HepG2 (cell line): ENCODE results near the gene JADE2. TPM values are rescaled to one million over a fixed set of nuclear protein-coding genes. Genes with fewer than 3 reads are reported as not detected.

ENCODE experiments used
- BCL6 ChIP-seq: IDR thresholded peaks from 2 replicates; pipeline ENCODE4 v1.6.1; 2016; ENCODE audit warnings: missing genetic modification reagents, missing compliant biosample characterization
- CEBPG ChIP-seq: IDR thresholded peaks from 2 replicates; pipeline ENCODE4 v1.6.1; 2016
- CHD2 ChIP-seq: IDR thresholded peaks from 2 replicates; pipeline ENCODE4 v1.6.1; 2011; ENCODE audit warnings: low read depth, low read length, improper control_type of control experiment
- CREM ChIP-seq, 2 experiments: sonication (generic) in 1 of 2; formaldehyde crosslinking in 1 of 2; IDR thresholded peaks; 2 replicates each; pipeline versions ENCODE4 v1.4.0 to v1.6.1; 2016 to 2020; ENCODE audit warnings: antibody characterized with exemption in 1 of 2, mild to moderate bottlenecking in 1 of 2, missing genetic modification reagents in 1 of 2
- DPF2 ChIP-seq: sonication (generic); formaldehyde crosslinking; IDR thresholded peaks from 2 replicates; pipeline ENCODE4 v1.4.0; 2020; ENCODE audit warnings: mild to moderate bottlenecking, low read depth, missing genetic modification reagents, borderline replicate concordance
- ELF3 ChIP-seq: IDR thresholded peaks from 2 replicates; pipeline ENCODE4 v1.6.1; 2016; ENCODE audit warnings: missing genetic modification reagents, missing compliant biosample characterization
- HNF4G ChIP-seq, 2 experiments: sonication (generic) in 1 of 2; formaldehyde crosslinking in 1 of 2; IDR thresholded peaks; 2 replicates each; pipeline versions ENCODE4 v1.4.0 to v1.6.1; 2011 to 2020; ENCODE audit warnings: borderline replicate concordance in 2 of 2, low read depth in 2 of 2, mild to moderate bottlenecking in 2 of 2, low read length in 1 of 2, missing genetic modification reagents in 1 of 2, moderate library complexity in 1 of 2
- KAT7 ChIP-seq: IDR thresholded peaks from 2 replicates; pipeline ENCODE4 v1.6.1; 2018; ENCODE audit warnings: borderline replicate concordance, missing compliant biosample characterization
- KMT2B ChIP-seq: IDR thresholded peaks from 2 replicates; pipeline ENCODE4 v1.6.1; 2016; ENCODE audit warnings: missing genetic modification reagents, missing compliant biosample characterization
- MAFK ChIP-seq, 2 experiments: IDR thresholded peaks in 1 of 2; conservative IDR thresholded peaks in 1 of 2; 2 replicates each; pipeline ENCODE4 v1.6.1; 2011; ENCODE audit warnings: improper control_type of control experiment in 2 of 2, low read length in 2 of 2
- MIXL1 ChIP-seq: IDR thresholded peaks from 2 replicates; pipeline ENCODE4 v1.6.1; 2016
- MXI1 ChIP-seq: IDR thresholded peaks from 3 replicates; pipeline ENCODE4 v1.6.1; 2012; ENCODE audit warnings: low read depth, low read length, inconsistent platforms, borderline replicate concordance
- PHF8 ChIP-seq: sonication (generic); formaldehyde crosslinking; IDR thresholded peaks from 2 replicates; pipeline ENCODE4 v1.5.0; 2020; ENCODE audit warnings: missing genetic modification reagents
- RFX5 ChIP-seq: IDR thresholded peaks from 2 replicates; pipeline ENCODE4 v1.6.1; 2011; ENCODE audit warnings: low read depth, low read length, improper control_type of control experiment
- SNAI1 ChIP-seq: sonication (generic); formaldehyde crosslinking; IDR thresholded peaks from 2 replicates; pipeline ENCODE4 v1.5.0; 2020; ENCODE audit warnings: mild to moderate bottlenecking, missing genetic modification reagents, borderline replicate concordance
- THAP11 ChIP-seq: IDR thresholded peaks from 2 replicates; pipeline ENCODE4 v1.6.1; 2016; ENCODE audit warnings: missing biosample characterization, missing genetic modification reagents
- ZNF331 ChIP-seq: sonication (generic); formaldehyde crosslinking; IDR thresholded peaks from 2 replicates; pipeline ENCODE4 v1.4.0; 2020; ENCODE audit warnings: missing genetic modification reagents
- ZNF501 ChIP-seq: sonication (generic); formaldehyde crosslinking; IDR thresholded peaks from 2 replicates; pipeline ENCODE4 v1.5.1; 2020; ENCODE audit warnings: mild to moderate bottlenecking, moderate library complexity, missing genetic modification reagents
- ZNF615 ChIP-seq: sonication (generic); formaldehyde crosslinking; IDR thresholded peaks from 2 replicates; pipeline ENCODE4 v1.5.0; 2020; ENCODE audit warnings: mild to moderate bottlenecking, missing genetic modification reagents, borderline replicate concordance
- polyA plus RNA-seq, 8 experiments: library from polyadenylated mRNA; depleted of rRNA in 3 of 8; stranded (reverse) in 7 of 8; unstranded in 1 of 8; fragments of >200 nt; fragmentation: Illumina TruSeq in 4 of 8; extraction: Trizol in 4 of 8; gene quantifications; 2 replicates each; pipeline versions ENCODE4 v1.2.1 to v1.2.3, GENCODE V29; 2011 to 2016; ENCODE audit warnings: low read depth in 4 of 8, missing spikeins in 1 of 8, mixed read lengths in 1 of 8; ENCODE audit not compliant: insufficient read depth in 1 of 8
- total RNA-seq, 5 experiments: library from RNA; depleted of rRNA; stranded (reverse); fragments of >200 nt; fragmentation: Illumina TruSeq; extraction: Trizol; gene quantifications; 2 replicates each; pipeline ENCODE4 v1.2.3, GENCODE V29; 2016; ENCODE audit warnings: low read depth in 1 of 5
- TF ChIP-seq, protein P1 (sequence below): IDR thresholded peaks from 2 replicates; pipeline ENCODE4 v1.6.1; 2016; ENCODE audit warnings: missing compliant biosample characterization, missing genetic modification reagents, borderline replicate concordance
- TF ChIP-seq, protein P2 (sequence below): sonication (generic); formaldehyde crosslinking; IDR thresholded peaks from 2 replicates; pipeline ENCODE4 v1.5.0; 2020; ENCODE audit warnings: missing genetic modification reagents
- TF ChIP-seq, protein P3 (sequence below): sonication (generic); formaldehyde crosslinking; IDR thresholded peaks from 2 replicates; pipeline ENCODE4 v1.5.1; 2020; ENCODE audit warnings: mild to moderate bottlenecking, missing genetic modification reagents, borderline replicate concordance
- TF ChIP-seq, protein P4 (sequence below): IDR thresholded peaks from 2 replicates; pipeline ENCODE4 v1.6.1; 2012; ENCODE audit warnings: inconsistent platforms

The JADE2 gene
- total and polyA plus RNA-seq, 2 of the 13 experiments (the other 11 are each of a cell fraction or from before 2014, with no cell fraction given) = 7.5 to 15.1 TPM

DNA sequence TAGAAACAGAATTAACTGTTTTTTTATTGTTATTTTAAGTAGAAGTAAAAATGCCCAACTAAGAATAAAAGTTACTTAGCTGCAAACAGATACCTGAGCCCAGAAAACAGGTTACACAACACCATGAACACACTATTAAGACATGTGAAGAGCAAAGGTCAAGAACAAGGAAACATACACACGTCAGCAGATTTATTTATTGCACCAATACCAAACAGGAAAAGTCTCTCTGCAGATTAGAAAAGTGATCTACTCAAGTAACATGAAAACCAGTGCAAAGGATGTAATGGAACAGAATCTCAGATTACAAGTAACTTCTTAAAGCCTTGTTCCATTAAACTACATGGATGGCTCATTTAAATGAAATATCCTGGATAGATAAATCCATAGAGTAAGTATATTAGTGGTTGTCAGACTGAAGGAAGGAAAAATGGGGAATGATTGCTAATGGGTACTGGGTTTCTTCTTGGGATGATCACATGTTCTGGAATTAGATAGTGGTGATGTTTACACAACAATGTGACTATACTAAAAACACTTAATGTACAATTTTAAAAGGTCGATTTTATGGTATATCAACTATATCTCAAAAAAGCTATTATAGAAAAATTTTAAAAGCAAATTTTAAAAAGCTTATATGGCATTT is 101.0 kb downstream of the JADE2 start (continued):
- TF ChIP-seq, protein P1, sequence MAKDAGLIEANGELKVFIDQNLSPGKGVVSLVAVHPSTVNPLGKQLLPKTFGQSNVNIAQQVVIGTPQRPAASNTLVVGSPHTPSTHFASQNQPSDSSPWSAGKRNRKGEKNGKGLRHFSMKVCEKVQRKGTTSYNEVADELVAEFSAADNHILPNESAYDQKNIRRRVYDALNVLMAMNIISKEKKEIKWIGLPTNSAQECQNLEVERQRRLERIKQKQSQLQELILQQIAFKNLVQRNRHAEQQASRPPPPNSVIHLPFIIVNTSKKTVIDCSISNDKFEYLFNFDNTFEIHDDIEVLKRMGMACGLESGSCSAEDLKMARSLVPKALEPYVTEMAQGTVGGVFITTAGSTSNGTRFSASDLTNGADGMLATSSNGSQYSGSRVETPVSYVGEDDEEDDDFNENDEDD (CRISPR knock-in tag) = no peak
- peak; percentile 54; the same call in 1 of the 2 replicates for TF ChIP-seq DPF2
- TF ChIP-seq THAP11 (CRISPR knock-in tag) = peak; percentile 19; the same call in 1 of the 2 replicates
- TF ChIP-seq MXI1 = no peak
- TF ChIP-seq CEBPG (CRISPR knock-in tag) = peak; percentile 90
- no peak for TF ChIP-seq CHD2
- peak; percentile 57; the same call in 1 of the 2 replicates for TF ChIP-seq CREM (IDR thresholded peaks at IDR 0.05)
- TF ChIP-seq CREM (CRISPR knock-in tag; IDR thresholded peaks at IDR 0.05) = no peak
- peak; percentile 76; the same call in 1 of the 2 replicates for TF ChIP-seq ELF3 (CRISPR knock-in tag)
- TF ChIP-seq, protein P2, sequence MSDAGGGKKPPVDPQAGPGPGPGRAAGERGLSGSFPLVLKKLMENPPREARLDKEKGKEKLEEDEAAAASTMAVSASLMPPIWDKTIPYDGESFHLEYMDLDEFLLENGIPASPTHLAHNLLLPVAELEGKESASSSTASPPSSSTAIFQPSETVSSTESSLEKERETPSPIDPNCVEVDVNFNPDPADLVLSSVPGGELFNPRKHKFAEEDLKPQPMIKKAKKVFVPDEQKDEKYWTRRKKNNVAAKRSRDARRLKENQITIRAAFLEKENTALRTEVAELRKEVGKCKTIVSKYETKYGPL (CRISPR knock-in tag) = peak; percentile 77; the same call in 1 of the 2 replicates
- 0 out of 2 replicates have a peak, but pooled peaks have one; percentile 32 for TF ChIP-seq KAT7 (CRISPR knock-in tag)
- TF ChIP-seq RFX5 = peak; percentile 38; the same call in 1 of the 2 replicates
- TF ChIP-seq, protein P3, sequence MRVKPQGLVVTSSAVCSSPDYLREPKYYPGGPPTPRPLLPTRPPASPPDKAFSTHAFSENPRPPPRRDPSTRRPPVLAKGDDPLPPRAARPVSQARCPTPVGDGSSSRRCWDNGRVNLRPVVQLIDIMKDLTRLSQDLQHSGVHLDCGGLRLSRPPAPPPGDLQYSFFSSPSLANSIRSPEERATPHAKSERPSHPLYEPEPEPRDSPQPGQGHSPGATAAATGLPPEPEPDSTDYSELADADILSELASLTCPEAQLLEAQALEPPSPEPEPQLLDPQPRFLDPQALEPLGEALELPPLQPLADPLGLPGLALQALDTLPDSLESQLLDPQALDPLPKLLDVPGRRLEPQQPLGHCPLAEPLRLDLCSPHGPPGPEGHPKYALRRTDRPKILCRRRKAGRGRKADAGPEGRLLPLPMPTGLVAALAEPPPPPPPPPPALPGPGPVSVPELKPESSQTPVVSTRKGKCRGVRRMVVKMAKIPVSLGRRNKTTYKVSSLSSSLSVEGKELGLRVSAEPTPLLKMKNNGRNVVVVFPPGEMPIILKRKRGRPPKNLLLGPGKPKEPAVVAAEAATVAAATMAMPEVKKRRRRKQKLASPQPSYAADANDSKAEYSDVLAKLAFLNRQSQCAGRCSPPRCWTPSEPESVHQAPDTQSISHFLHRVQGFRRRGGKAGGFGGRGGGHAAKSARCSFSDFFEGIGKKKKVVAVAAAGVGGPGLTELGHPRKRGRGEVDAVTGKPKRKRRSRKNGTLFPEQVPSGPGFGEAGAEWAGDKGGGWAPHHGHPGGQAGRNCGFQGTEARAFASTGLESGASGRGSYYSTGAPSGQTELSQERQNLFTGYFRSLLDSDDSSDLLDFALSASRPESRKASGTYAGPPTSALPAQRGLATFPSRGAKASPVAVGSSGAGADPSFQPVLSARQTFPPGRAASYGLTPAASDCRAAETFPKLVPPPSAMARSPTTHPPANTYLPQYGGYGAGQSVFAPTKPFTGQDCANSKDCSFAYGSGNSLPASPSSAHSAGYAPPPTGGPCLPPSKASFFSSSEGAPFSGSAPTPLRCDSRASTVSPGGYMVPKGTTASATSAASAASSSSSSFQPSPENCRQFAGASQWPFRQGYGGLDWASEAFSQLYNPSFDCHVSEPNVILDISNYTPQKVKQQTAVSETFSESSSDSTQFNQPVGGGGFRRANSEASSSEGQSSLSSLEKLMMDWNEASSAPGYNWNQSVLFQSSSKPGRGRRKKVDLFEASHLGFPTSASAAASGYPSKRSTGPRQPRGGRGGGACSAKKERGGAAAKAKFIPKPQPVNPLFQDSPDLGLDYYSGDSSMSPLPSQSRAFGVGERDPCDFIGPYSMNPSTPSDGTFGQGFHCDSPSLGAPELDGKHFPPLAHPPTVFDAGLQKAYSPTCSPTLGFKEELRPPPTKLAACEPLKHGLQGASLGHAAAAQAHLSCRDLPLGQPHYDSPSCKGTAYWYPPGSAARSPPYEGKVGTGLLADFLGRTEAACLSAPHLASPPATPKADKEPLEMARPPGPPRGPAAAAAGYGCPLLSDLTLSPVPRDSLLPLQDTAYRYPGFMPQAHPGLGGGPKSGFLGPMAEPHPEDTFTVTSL (CRISPR knock-in tag) = peak; percentile 57; the same call in 1 of the 2 replicates
- TF ChIP-seq SNAI1 (CRISPR knock-in tag) = no peak
- TF ChIP-seq KMT2B (CRISPR knock-in tag) = no peak
- no peak for TF ChIP-seq ZNF615
- TF ChIP-seq BCL6 = peak; percentile 46; the same call in 1 of the 2 replicates
- TF ChIP-seq, protein P4, sequence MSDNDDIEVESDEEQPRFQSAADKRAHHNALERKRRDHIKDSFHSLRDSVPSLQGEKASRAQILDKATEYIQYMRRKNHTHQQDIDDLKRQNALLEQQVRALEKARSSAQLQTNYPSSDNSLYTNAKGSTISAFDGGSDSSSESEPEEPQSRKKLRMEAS = 0 out of 2 replicates have a peak, but pooled peaks have one; percentile 20
- no peak for TF ChIP-seq PHF8 (CRISPR knock-in tag)
- peak; percentile 65 for TF ChIP-seq HNF4G (IDR thresholded peaks at IDR 0.05; ENCODE audit: borderline replicate concordance, low read depth, low read length)
- no peak for TF ChIP-seq HNF4G (CRISPR knock-in tag; IDR thresholded peaks at IDR 0.05; ENCODE audit: borderline replicate concordance, low read depth)
- peak; percentile 99 for TF ChIP-seq MAFK (conservative IDR thresholded peaks at IDR 0.05 in 1 of 2, IDR thresholded peaks at IDR 0.05 in 1 of 2; ENCODE audit: low read length in 2 of 2)
- peak; percentile 34; the same call in 1 of the 2 replicates for TF ChIP-seq MIXL1 (CRISPR knock-in tag)
- no peak for TF ChIP-seq ZNF501
- peak; percentile 48; the same call in 1 of the 2 replicates for TF ChIP-seq ZNF331
